ENCODE results near the gene TMEM47.
A peak's percentile ranks its signal among the peaks of the same experiment; 100 is the strongest.

TMEM47 gene

DNA sequence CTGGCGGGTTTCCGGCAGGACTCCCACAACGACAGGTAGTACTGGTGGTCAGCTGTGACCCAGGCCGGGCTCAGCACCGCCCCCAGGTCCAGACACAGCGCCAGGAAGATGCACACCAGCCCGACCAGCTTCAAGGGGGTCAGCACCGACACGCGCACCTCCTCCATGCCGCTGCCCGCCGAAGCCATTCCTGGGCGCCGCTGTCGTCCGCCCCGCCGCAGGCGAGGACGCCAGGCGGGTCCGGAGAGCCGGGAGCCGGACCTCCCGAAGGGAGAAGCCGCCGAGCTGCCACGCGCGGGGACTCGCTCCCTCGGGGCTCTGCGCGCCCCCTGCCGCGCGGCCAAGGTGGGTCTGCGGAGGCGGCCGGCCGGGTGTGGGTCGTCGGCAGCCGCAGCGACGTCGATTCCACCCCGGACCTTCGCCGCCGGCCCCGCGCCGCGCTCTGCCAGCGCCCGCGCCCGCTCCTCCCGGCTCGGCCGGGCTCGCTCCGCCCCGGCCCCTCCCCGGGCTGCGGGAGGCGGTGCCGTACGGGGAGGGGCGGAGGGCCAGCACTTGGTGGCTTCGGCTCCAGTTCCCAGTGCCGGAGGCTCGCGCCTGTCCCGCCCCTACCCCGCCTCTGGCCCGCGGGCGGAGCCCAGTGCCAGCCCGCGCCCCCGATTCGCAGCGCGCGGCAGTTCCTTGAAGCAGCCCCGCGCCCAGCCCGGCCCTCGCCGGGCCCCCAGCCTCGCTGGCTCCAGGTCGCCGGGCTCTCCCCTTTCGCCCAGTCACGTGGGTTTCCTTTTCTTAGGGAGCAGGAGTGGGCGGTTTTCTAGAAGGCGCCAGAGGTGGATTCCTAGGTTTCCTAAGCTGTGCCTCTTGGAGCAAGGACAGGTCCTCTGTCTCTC lies at the start of gene TMEM47:
TSS of gene TMEM47 (minus strand) at position 444 of the 884 bp plus-strand sequence. CDS start at position 188, 256 bp downstream.
- DNase-seq, result peak; percentile 44

DNA sequence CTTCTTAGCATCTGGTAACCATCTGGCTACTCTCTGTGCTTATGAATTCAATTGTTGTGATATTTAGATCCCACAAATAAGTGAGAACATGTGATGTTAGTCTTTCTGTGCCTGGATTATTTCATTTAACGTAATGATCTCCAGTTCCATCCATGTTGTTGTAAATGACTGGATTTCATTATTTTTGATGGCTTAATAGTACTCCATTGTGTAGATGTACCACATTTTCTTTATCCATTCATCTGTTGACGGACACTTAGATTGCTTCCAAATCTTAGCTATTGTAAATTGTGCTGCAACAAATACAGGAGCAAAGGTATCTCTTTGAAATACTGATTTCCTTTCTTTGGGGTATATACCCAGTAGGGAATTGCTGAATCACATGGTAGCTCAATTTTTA lies 30.0 kb upstream of the TMEM47 start:
- DNase-seq, result no peak

DNA sequence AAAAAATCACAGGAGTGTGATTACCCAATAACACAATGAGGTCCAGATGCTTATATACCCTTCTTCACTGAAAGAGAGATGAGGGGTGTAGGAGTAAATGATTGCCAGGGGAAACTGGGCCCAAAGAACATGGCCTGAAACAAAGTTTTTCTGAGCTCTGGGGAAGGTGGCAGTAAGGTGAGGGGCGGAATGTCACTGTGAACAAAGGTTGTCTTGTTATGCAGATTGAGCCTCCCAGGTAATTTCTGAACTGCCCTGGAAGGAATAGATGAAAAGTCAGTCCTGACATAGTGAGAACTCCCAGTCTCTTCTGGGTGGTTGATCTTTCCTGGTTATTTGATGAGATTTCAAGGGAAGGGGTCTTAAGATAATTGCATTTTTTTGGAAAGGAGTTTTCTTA lies 2.5 kb upstream of the TMEM47 start:
- DNase-seq, result no peak

DNA sequence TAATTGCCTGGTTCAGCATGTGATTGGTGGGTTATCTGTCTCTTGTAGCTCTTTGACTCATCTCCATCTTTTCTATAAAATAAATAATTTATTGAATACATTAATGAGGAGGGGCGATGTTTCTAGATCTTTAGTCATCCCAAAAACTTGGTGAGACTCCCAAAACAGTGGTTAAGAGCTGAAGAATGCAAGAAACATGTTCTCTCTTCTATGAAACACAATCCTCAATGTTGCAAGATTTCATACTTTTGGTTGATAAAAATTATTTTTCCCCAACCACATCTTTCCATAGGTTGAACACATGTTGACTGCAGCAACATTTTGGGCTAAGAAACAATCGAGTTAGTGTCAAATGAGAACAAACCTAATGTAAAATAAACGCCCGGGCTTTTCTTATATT lies 1.2 kb upstream of the TMEM47 start:
- DNase-seq, result no peak

DNA sequence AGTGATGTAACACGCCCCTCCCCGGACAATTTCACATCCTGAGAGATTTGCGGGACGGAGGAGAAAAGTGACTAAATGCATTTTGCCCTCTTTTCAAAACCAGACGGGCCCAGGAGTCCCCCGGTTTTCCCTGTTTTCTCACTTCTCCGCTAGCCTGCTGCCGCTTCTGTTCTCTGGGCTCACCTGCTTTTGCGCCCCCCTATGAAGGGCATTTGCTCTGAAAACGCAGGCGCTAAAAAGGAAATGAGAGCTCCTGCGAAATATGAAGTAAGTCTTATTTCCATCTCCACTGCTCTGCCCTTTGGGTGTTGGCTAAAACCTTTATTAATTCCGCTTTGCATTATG lies 613 bp upstream of the TMEM47 start:
- DNase-seq, result no peak

DNA sequence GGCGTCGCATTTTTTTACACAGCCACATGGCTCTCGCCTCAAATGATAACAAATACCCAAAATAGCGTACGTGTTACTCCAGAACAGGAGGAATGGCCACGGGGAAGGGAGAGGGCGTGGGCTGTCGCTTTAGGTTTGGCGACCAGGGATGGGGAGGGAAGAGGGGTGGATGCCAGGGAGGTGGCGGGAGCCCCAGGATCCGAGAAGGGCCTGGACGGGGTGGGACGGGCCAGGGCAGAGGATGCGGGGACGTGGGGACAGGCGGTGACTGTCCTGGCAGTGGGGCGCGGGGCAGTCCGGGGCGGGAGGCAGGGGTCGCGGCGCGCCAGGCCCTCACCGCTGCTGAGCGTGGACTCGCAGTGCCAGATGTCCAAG lies 631 bp downstream of the TMEM47 start:
- DNase-seq, result no peak

DNA sequence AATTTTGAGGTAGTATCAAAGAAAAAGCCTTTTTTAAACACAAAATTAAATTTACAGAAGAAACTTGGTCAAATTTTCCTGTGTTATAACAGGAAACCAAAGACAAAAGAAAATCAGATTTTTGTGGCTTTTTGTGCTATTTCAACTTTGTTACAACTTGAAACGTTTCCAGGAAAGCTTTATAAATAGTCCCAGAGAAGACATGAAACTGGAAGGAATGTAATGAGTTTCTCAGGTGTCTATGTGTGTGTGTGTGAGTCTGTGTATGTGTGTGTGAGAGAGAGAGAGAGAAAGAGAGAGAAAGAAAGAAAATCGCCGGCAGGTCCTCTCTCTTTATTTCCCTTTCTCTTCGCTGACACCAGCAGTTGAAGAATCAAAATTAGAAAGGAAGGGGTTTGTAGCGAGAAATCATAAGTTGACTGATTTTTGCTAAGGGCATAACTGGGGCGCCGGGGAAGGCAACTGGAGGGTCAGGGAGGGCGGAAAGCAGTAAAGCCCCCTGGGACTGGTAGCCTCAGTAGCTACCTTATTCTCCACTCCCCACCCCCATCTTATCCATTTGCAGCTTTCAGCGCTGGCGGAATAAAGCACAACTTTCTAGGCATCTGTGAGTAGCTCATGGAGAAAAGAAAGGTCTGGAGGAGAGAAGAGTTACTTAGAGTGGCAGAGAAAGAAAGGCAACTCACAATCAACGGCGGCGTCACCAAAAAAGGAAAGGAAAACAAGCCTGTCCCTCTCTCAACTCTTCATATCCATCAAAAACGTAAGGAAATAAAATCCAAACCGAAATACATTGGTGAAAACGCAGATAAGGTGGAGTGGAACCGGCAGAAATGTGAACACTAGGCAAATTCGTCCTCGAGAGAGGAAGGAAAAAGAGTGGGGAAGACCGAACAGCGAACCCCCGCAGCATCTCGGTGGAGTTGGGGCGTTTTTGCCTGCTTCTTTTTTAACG lies 1.3 kb downstream of the TMEM47 start:
- DNase-seq, result no peak

DNA sequence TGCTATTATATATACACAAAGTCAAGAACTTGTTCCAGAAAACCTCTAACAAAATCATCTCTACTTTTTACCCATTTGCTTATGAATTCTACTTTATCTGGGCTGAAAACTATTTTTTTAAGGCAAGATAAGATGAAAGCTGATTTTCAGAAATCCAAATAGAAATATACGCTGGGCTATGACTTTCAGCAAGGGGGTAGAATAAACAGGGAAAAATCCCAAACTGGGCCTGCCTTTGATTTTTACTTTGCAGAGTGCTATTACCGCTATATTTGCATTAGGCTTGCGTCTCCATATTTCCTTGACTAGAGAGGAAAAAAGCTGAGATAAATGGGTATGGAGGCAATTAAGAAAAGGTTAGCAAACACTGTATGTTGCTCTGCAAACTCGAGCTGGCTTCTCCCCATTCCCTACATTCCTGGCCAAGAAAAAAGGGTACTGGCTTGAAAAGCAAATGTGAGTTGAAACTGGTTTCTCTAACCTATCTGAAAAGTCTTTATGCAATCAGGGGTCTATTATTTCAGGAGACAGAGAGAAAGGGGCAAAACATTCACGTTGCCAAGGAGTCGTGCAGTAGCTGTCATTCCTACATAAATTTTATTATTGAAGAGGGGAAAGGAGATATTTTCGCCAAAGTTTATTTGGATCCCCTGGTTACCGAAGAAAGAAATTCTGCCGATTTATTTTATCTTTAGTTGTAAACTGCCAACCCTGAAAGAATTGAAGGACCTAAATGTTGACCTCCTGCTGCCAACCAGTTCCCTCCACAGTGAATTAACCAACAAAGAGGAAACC lies 2.2 kb downstream of the TMEM47 start:
- DNase-seq, result no peak

DNA sequence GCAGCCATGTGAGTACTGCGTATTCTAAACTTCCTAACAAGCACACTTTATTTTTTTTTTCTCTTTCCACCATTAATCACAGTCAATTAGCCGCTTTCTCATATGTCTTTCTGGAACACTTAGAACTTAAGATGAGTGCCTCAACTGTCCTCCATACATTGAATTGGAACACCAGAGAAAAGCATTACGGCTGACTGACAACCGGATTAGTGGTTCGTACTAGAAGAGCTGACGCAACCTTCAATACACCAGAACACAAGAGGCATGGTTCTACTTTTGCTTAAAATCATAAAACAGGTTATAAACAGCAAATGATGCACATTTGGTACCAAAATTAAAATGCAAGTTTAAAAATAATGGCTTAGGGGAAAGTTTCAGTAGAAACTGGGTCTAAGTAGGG lies 3.3 kb downstream of the TMEM47 start:
- no peak for DNase-seq

DNA sequence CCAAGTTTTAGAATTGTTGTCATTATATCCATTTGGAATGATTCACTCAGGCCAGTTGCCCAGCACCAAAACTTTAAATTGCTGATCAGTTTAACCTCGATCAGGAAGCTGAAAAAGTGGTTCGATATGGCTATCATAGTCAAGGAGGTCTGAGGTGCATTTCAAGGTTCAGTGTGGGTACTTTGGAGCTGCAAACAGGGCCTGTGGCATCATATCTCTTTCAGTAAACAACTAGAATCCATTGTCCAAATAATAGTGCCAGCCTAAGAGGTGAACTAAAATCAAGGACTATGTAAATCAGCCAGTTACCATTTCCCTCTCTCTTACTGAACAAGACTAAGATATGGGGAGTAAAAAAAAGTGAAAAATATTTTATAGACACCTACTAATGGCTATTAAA lies 14.2 kb downstream of the TMEM47 start:
- no peak for DNase-seq

DNA sequence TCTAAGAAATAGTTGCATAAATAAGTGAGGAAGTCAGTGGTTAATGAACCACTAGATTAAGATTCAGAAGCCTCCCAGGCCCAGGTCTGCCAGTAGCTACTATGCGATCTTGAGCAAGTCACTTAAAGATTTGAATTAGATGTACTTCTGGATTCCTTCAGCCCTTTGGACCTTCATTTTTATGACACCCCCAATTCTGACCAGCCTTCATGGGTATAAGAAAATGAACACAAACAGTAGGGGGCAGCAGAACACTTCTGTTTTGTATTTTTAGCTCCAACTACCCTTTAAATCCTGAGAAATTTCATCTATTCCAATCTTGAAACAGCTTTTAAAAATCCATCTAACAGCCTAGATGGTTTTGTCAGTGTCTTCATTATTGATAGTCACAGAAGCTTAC lies 19.0 kb downstream of the TMEM47 start:
- peak; percentile 4 for DNase-seq

DNA sequence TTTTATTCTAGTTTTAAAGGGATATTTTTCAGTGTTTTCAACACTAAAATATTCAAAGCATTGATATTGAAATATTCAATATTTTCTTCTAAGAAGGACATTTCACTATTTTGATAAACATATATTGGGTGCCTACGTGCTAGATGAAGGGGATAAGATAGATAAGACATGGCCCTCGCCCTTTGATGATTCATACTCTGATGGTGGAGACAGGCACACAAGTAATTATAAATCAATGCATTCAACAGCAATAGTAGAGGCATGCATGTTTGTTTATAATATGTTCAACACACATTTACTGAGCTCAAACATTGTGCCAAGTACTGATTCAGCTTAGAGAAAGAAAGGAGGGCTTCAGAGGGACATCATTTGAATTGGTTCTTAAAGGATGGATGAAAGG lies 22.7 kb downstream of the TMEM47 start:
- DNase-seq, result no peak

DNA sequence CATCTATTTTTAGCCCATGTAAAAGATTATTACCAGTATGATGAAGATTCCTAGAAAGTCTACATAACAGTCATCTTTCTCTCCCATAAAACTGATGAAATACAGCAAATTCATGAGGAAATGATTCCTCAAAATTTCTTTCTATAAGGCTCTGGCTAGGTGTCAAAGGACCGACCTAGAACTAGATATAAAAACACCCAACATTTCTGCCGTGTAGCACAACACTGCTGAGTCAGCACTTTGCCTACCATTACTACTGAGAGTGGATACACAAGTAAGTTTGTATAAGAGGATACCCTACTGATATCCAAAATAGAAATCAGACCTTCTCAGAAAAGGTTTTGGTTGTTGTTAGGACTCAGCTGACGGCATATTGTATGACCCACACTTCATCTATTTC lies 24.7 kb downstream of the TMEM47 start:
- no peak for DNase-seq

DNA sequence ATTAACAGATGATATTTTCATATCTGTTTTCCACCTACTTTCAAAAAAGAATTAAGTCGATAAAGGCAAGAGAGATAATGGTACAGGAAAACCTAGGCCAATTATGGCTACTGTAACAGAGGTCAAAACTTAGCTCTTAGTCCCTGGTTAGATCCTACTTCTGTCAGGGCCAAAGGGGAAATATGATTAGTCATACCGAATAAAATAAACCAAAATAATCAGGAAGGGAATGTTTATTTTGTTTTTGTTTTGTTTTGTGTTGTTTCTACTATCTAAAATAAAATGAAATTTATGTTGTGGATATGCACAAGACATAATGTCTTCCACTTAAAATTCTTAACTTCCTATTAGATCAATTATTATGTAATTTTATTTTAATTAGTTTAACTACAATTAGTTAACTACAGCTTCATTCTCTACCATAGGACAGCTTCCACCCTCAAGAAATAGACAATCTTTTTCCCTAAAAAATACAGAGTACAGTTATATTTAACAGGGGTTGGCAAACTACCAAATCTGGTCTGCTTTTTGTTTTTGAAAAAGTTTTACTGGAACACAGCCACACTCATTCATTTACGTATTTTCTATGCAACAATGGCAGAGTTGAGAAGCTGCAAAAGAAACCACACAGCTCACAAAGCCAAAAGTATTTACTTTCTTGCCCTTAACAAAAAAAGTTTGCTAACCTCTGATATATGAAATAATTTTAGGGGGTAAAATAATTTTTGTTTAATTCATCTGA lies 25.4 kb downstream of the TMEM47 start:
- no peak for DNase-seq

DNA sequence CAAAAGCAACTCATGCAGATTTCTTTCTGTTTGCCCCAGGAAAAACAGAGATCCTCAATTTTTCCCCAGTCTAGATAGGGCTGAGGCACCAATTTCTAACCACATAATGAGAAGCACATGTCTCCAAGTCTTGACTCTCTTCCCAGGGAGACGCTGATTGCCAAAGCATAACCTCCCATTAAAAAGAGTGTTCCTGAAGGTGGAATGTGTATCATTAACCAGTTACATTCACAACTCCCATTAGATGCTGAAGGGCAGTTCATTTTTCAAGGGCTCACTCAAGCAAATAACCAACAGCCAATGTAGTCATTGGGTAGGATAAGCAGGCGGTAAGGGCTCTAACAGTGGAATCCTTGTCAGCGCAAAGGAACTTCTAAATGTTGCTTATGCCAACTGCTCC lies 27.5 kb downstream of the TMEM47 start:
- no peak for DNase-seq

DNA sequence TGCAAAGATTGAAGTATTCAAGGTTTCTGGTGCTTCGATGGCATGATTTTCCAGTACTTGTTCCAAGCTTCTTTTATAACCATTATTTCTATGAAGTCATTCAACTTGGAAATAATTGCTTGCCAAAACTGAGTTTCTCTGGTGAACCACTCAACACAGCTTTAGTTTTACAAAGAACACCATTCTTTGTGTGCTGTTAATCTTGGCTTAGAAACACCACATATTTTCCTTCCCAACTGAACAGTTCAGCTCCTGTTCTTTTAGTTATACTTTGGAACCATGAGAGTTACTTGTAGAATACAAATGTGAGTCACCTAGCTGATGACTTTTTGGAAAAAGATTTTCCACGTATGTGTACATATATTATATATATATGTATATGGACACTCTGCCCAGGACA lies 32.7 kb downstream of the TMEM47 start:
- no peak for DNase-seq

DNA sequence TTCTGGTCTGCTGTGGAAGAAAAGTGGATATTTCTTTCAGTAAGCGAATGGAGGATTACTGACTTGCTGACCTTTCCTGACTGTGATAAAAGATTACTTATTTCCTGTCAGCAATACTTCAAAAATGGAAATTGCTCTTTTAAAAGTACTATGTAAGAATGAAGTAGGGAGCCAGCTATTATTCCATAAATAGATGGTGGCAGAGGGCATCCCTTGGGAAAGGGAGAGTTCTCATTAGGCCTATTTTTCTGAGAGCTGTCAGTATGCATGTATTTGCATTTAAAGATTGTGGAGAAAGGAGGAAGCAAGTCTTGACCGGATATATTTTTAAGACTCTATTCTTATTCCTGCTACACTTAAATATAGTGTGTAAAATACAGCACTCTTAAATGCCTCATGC lies 37.2 kb downstream of the TMEM47 start:
- DNase-seq, result no peak

DNA sequence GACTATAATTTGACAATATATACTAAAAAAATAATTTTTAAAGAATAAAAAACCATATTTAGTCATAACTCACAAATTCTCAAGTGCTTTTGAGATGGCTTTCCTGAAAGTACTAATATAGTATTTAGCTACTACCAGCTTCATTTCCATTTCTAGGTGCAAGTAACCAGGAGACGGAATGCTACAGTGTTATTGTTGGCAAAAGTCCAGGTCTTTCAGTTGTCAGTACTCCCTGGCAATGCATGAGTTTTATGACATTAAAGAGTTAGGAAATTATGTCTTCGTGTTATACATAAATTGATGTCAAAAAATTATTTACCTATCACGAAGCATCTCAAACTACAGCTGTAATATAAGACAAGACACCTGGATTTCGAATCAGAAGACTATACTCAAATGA lies 45.0 kb downstream of the TMEM47 start:
- DNase-seq, result peak; percentile 1

DNA sequence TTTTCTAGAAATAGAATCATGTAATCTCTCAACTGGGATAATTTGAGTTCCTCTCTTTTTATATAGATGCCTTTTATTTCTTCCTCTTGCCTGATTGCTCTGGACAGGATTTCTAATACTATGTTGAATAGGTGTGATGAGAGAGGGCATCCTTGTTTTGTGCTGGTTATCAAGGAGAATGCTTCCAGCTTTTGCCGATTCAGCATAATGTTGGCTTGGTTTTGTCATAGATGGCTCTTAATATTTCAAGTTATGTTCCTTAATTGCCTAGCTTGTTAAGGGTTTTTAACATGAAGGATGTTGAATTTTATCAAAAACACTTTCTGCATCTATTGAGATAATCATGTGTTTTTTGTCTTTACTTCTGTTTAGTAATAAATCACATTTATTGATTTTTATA lies 58.7 kb downstream of the TMEM47 start:
- DNase-seq, result no peak

DNA sequence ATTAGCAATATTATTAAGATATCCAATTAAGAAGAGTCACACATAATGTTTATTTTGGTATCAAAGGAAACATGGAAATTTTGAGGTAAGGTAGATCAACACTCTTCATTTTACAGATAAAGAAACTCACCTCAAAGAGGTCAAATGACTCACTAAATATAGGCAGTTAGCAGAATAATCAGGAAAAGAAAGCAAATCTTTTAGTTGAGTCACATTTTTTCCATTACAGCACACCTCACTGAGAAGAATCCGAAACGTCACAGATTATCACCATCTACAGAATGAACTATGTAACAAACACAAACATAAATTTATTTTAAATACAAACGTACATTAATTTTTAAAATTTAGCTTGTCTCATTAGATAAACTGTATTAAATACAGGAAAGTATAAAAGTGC lies 70.1 kb downstream of the TMEM47 start:
- no peak for DNase-seq

DNA sequence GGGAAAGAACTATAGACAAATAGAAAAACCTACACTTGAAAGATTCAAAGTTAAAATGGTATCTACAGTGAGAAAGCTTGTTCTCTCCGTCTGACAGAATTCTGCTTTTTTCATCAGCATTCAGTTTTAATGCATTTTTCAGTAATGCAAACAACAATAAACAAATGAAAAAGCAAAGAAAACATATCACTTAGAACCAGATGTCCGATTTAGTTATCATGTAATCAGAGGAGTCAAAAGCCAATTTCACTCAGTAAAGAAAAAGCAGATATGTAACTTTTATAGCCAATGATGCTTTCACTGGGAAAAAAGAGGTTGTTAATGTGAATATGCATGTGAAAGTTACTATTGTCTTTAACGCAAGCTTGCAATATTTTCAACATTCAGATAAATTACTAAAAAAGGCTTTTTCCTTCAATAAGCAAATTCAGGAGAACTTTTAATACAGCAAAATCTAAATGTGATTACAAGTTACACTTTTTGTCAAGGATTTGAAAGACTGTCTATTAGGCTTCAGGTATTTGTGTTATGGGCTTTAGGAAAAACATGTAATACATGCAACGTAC lies 70.7 kb downstream of the TMEM47 start:
- DNase-seq, result no peak

DNA sequence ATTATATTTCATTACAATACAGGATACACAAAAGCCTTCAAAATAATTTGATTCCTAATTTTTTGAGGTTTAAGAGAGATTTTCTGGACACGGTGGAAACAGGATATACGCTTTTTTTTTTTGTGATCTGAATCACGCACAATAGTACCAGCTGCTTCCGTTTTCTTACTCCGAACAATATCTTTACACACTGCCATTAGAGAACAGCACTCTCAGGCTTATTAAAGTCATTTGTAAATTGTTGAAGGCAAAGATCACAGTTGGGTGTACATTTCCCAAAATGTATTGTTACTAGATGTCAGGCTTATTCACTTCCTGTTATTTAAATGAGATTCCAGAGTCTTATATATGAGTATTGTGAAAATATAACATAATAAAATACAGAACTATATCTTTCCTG lies 71.5 kb downstream of the TMEM47 start:
- no peak for DNase-seq
